K562 (cell line): ENCODE data around the gene MRPS10. TPM values are rescaled to one million over a fixed set of nuclear protein-coding genes. Genes with fewer than 3 reads are reported as not detected.

Source experiments
- BHLHE40 ChIP-seq: IDR thresholded peaks from 2 replicates; pipeline ENCODE4 v1.6.1; 2011; ENCODE audit warnings: low read length, improper control_type of control experiment
- EP400 ChIP-seq: fragments of 450-650 bp; IDR thresholded peaks from 2 replicates; pipeline ENCODE4 v1.6.1; 2017; ENCODE audit warnings: antibody characterized with exemption, mild to moderate bottlenecking, moderate library complexity
- FOSL1 ChIP-seq: fragments of 200-800 bp; sonication (Bioruptor generic); conservative IDR thresholded peaks from 2 replicates; pipeline ENCODE4 v1.6.1; 2016; ENCODE audit warnings: missing genetic modification characterization, missing compliant biosample characterization
- GMEB1 ChIP-seq: fragments of 250-450 bp; sonication (Bioruptor Pico); IDR thresholded peaks from 2 replicates; pipeline ENCODE4 v1.4.0; 2020; ENCODE audit warnings: mild to moderate bottlenecking
- KDM4B ChIP-seq, 2 experiments: fragments of 450-650 bp in 1 of 2; sonication (generic) in 1 of 2; IDR thresholded peaks; 2 replicates each; pipeline ENCODE4 v1.6.1; 2016 to 2017; ENCODE audit warnings: borderline replicate concordance in 2 of 2, antibody characterized with exemption in 1 of 2, low read depth in 1 of 2, mild to moderate bottlenecking in 1 of 2
- MAFG ChIP-seq: fragments of 450-650 bp; conservative IDR thresholded peaks from 2 replicates; pipeline ENCODE4 v1.6.1; 2016; ENCODE audit warnings: missing genetic modification characterization, missing compliant biosample characterization
- MITF ChIP-seq: IDR thresholded peaks from 2 replicates; pipeline ENCODE4 v1.6.1; 2014; ENCODE audit warnings: antibody characterized with exemption
- PHF8 ChIP-seq: fragments of 200-600 bp; sonication (generic); IDR thresholded peaks from 2 replicates; pipeline ENCODE4 v1.6.1; 2012; ENCODE audit warnings: mixed run types, mild to moderate bottlenecking, inconsistent platforms, low read length, moderate library complexity, borderline replicate concordance
- REST ChIP-seq, 2 experiments: fragments of 450-650 bp; formaldehyde crosslinking in 1 of 2; IDR thresholded peaks; 2 replicates each; pipeline versions ENCODE4 v1.4.0 to v1.6.1; 2014 to 2020; ENCODE audit warnings: mild to moderate bottlenecking in 2 of 2, borderline replicate concordance in 1 of 2, low read depth in 1 of 2
- SRF ChIP-seq, 2 experiments: fragments of 250-450, 450-650 bp in 1 of 2; sonication (Bioruptor Pico) in 1 of 2; sonication (generic) in 1 of 2; formaldehyde crosslinking; IDR thresholded peaks; 2 replicates each; pipeline versions ENCODE4 v1.5.0 to v1.5.1; 2020 to 2022; ENCODE audit warnings: mild to moderate bottlenecking in 1 of 2, missing genetic modification reagents in 1 of 2
- polyA plus RNA-seq, 8 experiments: library from polyadenylated mRNA; depleted of rRNA in 4 of 8; stranded (reverse) in 5 of 8; unstranded in 3 of 8; fragments of >200 nt; fragmentation: Nextera tagmentation in 2 of 8; fragmentation: Illumina TruSeq in 1 of 8; extraction: Ambion mirVana in 2 of 8; extraction: Trizol in 1 of 8; gene quantifications; 2 replicates each; pipeline versions ENCODE4 v1.2.1 to v1.2.3, GENCODE V29; 2011 to 2014; ENCODE audit warnings: inconsistent platforms in 1 of 8, missing spikeins in 1 of 8
- total RNA-seq, 7 experiments: library from RNA; depleted of rRNA in 6 of 7; stranded (reverse); fragments of >200 nt in 6 of 7; fragmentation: Illumina TruSeq in 2 of 7; extraction: Trizol in 2 of 7; gene quantifications; 2 replicates each; pipeline versions ENCODE4 v1.2.1 to v1.2.3, GENCODE V29; 2011 to 2021; ENCODE audit warnings: low replicate concordance in 1 of 7
- TF ChIP-seq, protein P1 (sequence below): IDR thresholded peaks from 2 replicates; pipeline ENCODE4 v1.6.1; 2012; ENCODE audit warnings: low read depth, low read length, improper control_type of control experiment, borderline replicate concordance

The MRPS10 gene
- total and polyA plus RNA-seq, 9 of the 15 experiments (the other 6 are each of a cell fraction or from before 2014, with no cell fraction given): 48.6 to 166 (median 93.7) TPM

DNA sequence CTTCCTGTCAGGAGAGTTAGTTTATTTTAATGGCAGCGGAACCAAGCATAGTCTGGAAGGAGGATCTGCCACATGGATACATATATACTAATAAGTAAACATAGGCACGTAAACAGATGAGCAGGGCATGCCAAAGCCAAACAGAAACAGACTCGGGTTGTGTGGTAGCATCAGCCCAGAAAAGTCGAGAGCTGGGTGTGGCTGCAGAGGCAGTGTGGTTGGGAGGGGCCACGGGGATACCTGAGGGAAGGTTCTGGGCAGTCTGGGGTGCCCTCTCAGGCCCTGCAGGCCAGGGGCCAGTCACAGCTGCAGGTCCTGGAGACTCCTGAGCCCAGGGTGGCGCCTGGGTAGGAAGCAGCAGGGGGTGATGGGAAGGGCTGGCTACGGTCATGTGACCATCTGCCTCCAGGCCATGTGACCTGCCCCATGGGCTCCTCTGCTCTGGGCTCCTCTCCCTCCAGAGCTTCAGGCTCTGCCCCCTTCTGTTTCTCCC lies 42.8 kb upstream of the MRPS10 start (continued):
- 0 out of 2 replicates have a peak, but pooled peaks have one; percentile 48 for TF ChIP-seq MITF
- TF ChIP-seq GMEB1 (CRISPR knock-in tag): 0 out of 2 replicates have a peak, but pooled peaks have one; percentile 9
- TF ChIP-seq SRF (CRISPR knock-in tag; IDR thresholded peaks at IDR 0.05): peak in 1 of 2 experiments; percentile 31; a peak in 1 of 4 replicates
- 0 out of 2 replicates have a peak, but pooled peaks have one; percentile 27 for TF ChIP-seq BHLHE40
- TF ChIP-seq REST (IDR thresholded peaks at IDR 0.05; ENCODE audit: borderline replicate concordance): peak; percentile 72
- 0 out of 2 replicates have a peak, but pooled peaks have one; percentile 63 for TF ChIP-seq REST (CRISPR knock-in tag; IDR thresholded peaks at IDR 0.05; ENCODE audit: low read depth)
- TF ChIP-seq, protein P1, sequence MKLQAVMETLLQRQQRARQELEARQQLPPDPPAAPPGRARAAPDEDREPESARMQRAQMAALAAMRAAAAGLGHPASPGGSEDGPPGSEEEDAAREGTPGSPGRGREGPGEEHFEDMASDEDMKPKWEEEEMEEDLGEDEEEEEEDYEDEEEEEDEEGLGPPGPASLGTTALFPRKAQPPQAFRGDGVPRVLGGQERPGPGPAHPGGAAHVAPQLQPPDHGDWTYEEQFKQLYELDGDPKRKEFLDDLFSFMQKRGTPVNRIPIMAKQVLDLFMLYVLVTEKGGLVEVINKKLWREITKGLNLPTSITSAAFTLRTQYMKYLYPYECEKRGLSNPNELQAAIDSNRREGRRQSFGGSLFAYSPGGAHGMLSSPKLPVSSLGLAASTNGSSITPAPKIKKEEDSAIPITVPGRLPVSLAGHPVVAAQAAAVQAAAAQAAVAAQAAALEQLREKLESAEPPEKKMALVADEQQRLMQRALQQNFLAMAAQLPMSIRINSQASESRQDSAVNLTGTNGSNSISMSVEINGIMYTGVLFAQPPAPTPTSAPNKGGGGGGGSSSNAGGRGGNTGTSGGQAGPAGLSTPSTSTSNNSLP: no peak
- peak; percentile 32; the same call in 1 of the 2 replicates for TF ChIP-seq PHF8
- TF ChIP-seq MAFG (tag): no peak
- TF ChIP-seq EP400: peak; percentile 24; the same call in 1 of the 2 replicates
- 0 out of 4 replicates have a peak, but pooled peaks of 1 of the 2 experiments have one; percentile 56 for TF ChIP-seq KDM4B (IDR thresholded peaks at IDR 0.05; ENCODE audit: borderline replicate concordance in 2 of 2, low read depth in 1 of 2)
- TF ChIP-seq FOSL1 (tag): peak; percentile 40; the same call in 1 of the 2 replicates
